Neural cell (in vitro differentiated cells): ENCODE measurements around the gene PPP4R3A. TPM values are rescaled to one million over a fixed set of nuclear protein-coding genes. Genes with fewer than 3 reads are reported as not detected.

Experiments
- H2AFZ ChIP-seq: fragments of 200-600, 300-800 bp; sonication (generic), shearing (Covaris generic); 2 replicates; pipeline ENCODE4 v1.6.0; 2014; ENCODE audit warnings: low read depth, mild to moderate bottlenecking, antibody characterized with exemption, low read length, moderate library complexity
- H3F3A ChIP-seq: fragments of 200-600 bp; shearing (Covaris generic); 2 replicates; pipeline ENCODE4 v1.6.1; 2016; ENCODE audit warnings: mild to moderate bottlenecking, moderate library complexity, mixed read lengths, antibody characterized with exemption, low read length; ENCODE audit not compliant: insufficient read depth, poor library complexity, severe bottlenecking
- H3K27ac ChIP-seq: fragments of 200-600, 300-800 bp; sonication (generic), shearing (Covaris generic); 2 replicates; pipeline ENCODE4 v1.5.1; 2014; ENCODE audit warnings: mild to moderate bottlenecking, low read length, moderate library complexity
- H3K27me3 ChIP-seq: fragments of 300-800, 200-600 bp; sonication (generic), shearing (Covaris generic); 2 replicates; pipeline ENCODE4 v1.6.0; 2014; ENCODE audit warnings: mild to moderate bottlenecking, low read depth, low read length, moderate library complexity; ENCODE audit not compliant: insufficient read depth
- H3K36me3 ChIP-seq: fragments of 300-800, 200-600 bp; sonication (generic), shearing (Covaris generic); 2 replicates; pipeline ENCODE4 v1.5.1; 2014; ENCODE audit warnings: mild to moderate bottlenecking, antibody characterized with exemption, low read length, moderate library complexity; ENCODE audit not compliant: insufficient read depth
- H3K4me2 ChIP-seq: fragments of 300-800, 200-600 bp; sonication (generic), shearing (Covaris generic); 2 replicates; pipeline ENCODE4 v1.6.0; 2014; ENCODE audit warnings: mild to moderate bottlenecking, low read length
- H3K4me3 ChIP-seq: fragments of 300-800, 200-600 bp; sonication (generic), shearing (Covaris generic); 2 replicates; pipeline ENCODE4 v1.5.1; 2014; ENCODE audit warnings: mild to moderate bottlenecking, low read length, moderate library complexity
- H3K79me2 ChIP-seq: fragments of 200-600 bp; shearing (Covaris generic); replicated peaks from 2 replicates; pipeline ENCODE4 v1.6.0; 2014; ENCODE audit warnings: mild to moderate bottlenecking, low read length, moderate library complexity; ENCODE audit not compliant: insufficient read depth
- H3K9ac ChIP-seq: fragments of 300-800, 200-600 bp; sonication (generic), shearing (Covaris generic); 2 replicates; pipeline ENCODE4 v1.6.1; 2016; ENCODE audit warnings: mild to moderate bottlenecking, low read length, mixed read lengths
- H3K9me2 ChIP-seq: fragments of 200-600 bp; shearing (Covaris generic); 2 replicates; pipeline ENCODE4 v1.6.1; 2016; ENCODE audit warnings: mild to moderate bottlenecking, low read length, mixed read lengths; ENCODE audit not compliant: insufficient read depth
- H3K9me3 ChIP-seq: fragments of 200-600, 300-800 bp; sonication (generic), shearing (Covaris generic); 2 replicates; pipeline ENCODE4 v1.6.1; 2016; ENCODE audit warnings: mild to moderate bottlenecking, mixed run types, low read length, moderate library complexity, mixed read lengths
- H4K20me1 ChIP-seq: fragments of 200-600 bp; shearing (Covaris generic); 2 replicates; pipeline ENCODE4 v1.6.1; 2016; ENCODE audit warnings: mild to moderate bottlenecking, mixed run types; ENCODE audit not compliant: insufficient read depth
- CTCF ChIP-seq: fragments of 450-650 bp; IDR thresholded peaks from 2 replicates; pipeline ENCODE4 v1.5.1; 2014; ENCODE audit warnings: antibody characterized with exemption, mild to moderate bottlenecking, moderate library complexity; ENCODE audit not compliant: poor library complexity, severe bottlenecking
- EP300 ChIP-seq: fragments of 450-650 bp; conservative IDR thresholded peaks from 2 replicates; pipeline ENCODE4 v1.6.1; 2014; ENCODE audit warnings: antibody characterized with exemption, mild to moderate bottlenecking, moderate library complexity; ENCODE audit not compliant: poor library complexity, severe bottlenecking
- EZH2 ChIP-seq: fragments of 200-600, 300-800 bp; shearing (Covaris generic), sonication (generic); IDR thresholded peaks from 2 replicates; pipeline ENCODE4 v1.6.1; 2014; ENCODE audit warnings: antibody characterized with exemption, low read length, borderline replicate concordance, mild to moderate bottlenecking; ENCODE audit not compliant: insufficient read depth, poor library complexity, severe bottlenecking
- MXI1 ChIP-seq: fragments of 450-650 bp; conservative IDR thresholded peaks from 2 replicates; pipeline ENCODE4 v1.6.1; 2014; ENCODE audit warnings: antibody characterized with exemption, mild to moderate bottlenecking; ENCODE audit not compliant: poor library complexity, severe bottlenecking
- POLR2AphosphoS5 ChIP-seq: IDR thresholded peaks from 2 replicates; pipeline ENCODE4 v1.6.1; 2012
- RAD21 ChIP-seq: fragments of 450-650 bp; conservative IDR thresholded peaks from 2 replicates; pipeline ENCODE4 v1.6.1; 2014; ENCODE audit warnings: antibody characterized with exemption, mild to moderate bottlenecking, moderate library complexity
- SMC3 ChIP-seq: fragments of 450-650 bp; conservative IDR thresholded peaks from 2 replicates; pipeline ENCODE4 v1.6.1; 2014; ENCODE audit warnings: antibody characterized with exemption, mild to moderate bottlenecking, moderate library complexity; ENCODE audit not compliant: poor library complexity
- TAF1 ChIP-seq: IDR thresholded peaks from 2 replicates; pipeline ENCODE4 v1.6.1; 2012; ENCODE audit warnings: low read depth
- polyA plus RNA-seq: library from polyadenylated mRNA; depleted of rRNA; stranded (reverse); fragments of >200 nt; gene quantifications from 2 replicates; pipeline ENCODE4 v1.2.3, GENCODE V29; 2014
- TF ChIP-seq, protein P1 (sequence below): IDR thresholded peaks from 2 replicates; pipeline ENCODE4 v1.6.1; 2012; ENCODE audit warnings: borderline replicate concordance

PPP4R3A gene
- polyA plus RNA-seq, 1 donor from 2014 or later, result 99.4 TPM

GRCh38 chr14:91521061-91521640 is 11.0 kb upstream of the PPP4R3A start:
- no peaks in the 10 kb centered on the region for H3F3A ChIP-seq
- no peak overlapping the region for H3K4me3 ChIP-seq
- H3K27me3 ChIP-seq, result no peaks in the 10 kb centered on the region
- H4K20me1 ChIP-seq, result no peaks in the 10 kb centered on the region
- TF ChIP-seq EZH2 (no peak), TAF1 (no peak), EP300 (no peak), SMC3 (no peak), POLR2AphosphoS5 (no peak), RAD21 (no peak), CTCF (no peak), MXI1 (no peak)
- TF ChIP-seq, protein P1, sequence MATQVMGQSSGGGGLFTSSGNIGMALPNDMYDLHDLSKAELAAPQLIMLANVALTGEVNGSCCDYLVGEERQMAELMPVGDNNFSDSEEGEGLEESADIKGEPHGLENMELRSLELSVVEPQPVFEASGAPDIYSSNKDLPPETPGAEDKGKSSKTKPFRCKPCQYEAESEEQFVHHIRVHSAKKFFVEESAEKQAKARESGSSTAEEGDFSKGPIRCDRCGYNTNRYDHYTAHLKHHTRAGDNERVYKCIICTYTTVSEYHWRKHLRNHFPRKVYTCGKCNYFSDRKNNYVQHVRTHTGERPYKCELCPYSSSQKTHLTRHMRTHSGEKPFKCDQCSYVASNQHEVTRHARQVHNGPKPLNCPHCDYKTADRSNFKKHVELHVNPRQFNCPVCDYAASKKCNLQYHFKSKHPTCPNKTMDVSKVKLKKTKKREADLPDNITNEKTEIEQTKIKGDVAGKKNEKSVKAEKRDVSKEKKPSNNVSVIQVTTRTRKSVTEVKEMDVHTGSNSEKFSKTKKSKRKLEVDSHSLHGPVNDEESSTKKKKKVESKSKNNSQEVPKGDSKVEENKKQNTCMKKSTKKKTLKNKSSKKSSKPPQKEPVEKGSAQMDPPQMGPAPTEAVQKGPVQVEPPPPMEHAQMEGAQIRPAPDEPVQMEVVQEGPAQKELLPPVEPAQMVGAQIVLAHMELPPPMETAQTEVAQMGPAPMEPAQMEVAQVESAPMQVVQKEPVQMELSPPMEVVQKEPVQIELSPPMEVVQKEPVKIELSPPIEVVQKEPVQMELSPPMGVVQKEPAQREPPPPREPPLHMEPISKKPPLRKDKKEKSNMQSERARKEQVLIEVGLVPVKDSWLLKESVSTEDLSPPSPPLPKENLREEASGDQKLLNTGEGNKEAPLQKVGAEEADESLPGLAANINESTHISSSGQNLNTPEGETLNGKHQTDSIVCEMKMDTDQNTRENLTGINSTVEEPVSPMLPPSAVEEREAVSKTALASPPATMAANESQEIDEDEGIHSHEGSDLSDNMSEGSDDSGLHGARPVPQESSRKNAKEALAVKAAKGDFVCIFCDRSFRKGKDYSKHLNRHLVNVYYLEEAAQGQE, result no peak
- H3K9me3 ChIP-seq, result no peaks in the 10 kb centered on the region
- H3K79me2 ChIP-seq, result no peaks in the 10 kb centered on the region
- H3K36me3 ChIP-seq, result no peaks in the 10 kb centered on the region
- H3K4me2 ChIP-seq, result no peak overlapping the region
- H3K9me2 ChIP-seq, result no peaks in the 10 kb centered on the region
- H3K27ac ChIP-seq, result no peak overlapping the region
- no peak overlapping the region for H2AFZ ChIP-seq
- no peak overlapping the region for H3K9ac ChIP-seq

DNA sequence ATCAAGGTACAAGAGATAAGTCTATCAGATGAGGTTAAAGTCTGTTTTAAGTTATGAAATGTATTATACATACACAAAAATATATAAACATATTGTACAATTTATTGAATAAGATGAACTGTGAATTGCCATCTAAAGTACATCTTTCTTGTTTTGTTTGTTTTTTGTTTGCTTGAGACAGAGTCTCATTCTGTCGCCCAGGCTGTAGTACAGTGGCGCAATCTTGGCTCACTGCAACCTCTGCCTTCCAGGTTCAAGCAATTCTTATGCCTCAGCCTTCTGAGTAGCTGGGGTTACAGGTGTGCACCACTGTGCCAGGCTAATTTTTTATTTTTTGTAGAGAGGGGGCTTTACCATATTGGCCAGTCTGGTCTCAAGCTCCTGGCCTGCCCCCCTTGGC is 10.0 kb upstream of the PPP4R3A start:
- no peaks in the 10 kb centered on the region for H3K79me2 ChIP-seq
- no peak overlapping the region for H3K27ac ChIP-seq
- H3K4me2 ChIP-seq, result no peak overlapping the region
- H3K9ac ChIP-seq, result no peak overlapping the region
- TF ChIP-seq RAD21 (no peak), TAF1 (no peak), EZH2 (no peak), EP300 (no peak), SMC3 (no peak), POLR2AphosphoS5 (no peak), CTCF (no peak), MXI1 (no peak)
- TF ChIP-seq, protein P1, result no peak
- no peaks in the 10 kb centered on the region for H3K27me3 ChIP-seq
- no peaks in the 10 kb centered on the region for H3K9me3 ChIP-seq
- H3K4me3 ChIP-seq, result no peak overlapping the region
- no peaks in the 10 kb centered on the region for H4K20me1 ChIP-seq
- H2AFZ ChIP-seq, result no peak overlapping the region
- H3F3A ChIP-seq, result no peaks in the 10 kb centered on the region
- no peaks in the 10 kb centered on the region for H3K9me2 ChIP-seq
- H3K36me3 ChIP-seq, result no peaks in the 10 kb centered on the region
